T-helper 2 cell treated with Interferon-gamma antibody and Interleukin-4, amounts not matched to agents 5 μg/mL and 100 μg/mL, for 36 hours (primary cell): Measurements from ENCODE around the gene BRD3.

Source experiments
- DNase-seq: peaks from one replicate; pipeline ENCODE4 v3.0.0; 2021; ENCODE audit warnings: low spot score
- H3K27ac Mint-ChIP-seq: one replicate; pipeline ENCODE4 v1.8.0; 2021; ENCODE audit warnings: mild to moderate bottlenecking, mixed read lengths
- H3K27me3 Mint-ChIP-seq: one replicate; pipeline ENCODE4 v1.8.0; 2021; ENCODE audit warnings: low read depth, mixed read lengths
- H3K36me3 Mint-ChIP-seq: one replicate; pipeline ENCODE4 v1.8.0; 2021; ENCODE audit warnings: low read depth, mixed read lengths
- H3K4me1 Mint-ChIP-seq: one replicate; pipeline ENCODE4 v1.8.0; 2021; ENCODE audit warnings: low read depth, mixed read lengths
- H3K4me3 Mint-ChIP-seq: one replicate; pipeline ENCODE4 v1.8.0; 2022; ENCODE audit warnings: mild to moderate bottlenecking, moderate library complexity, mixed read lengths
- H3K9me3 Mint-ChIP-seq: one replicate; pipeline ENCODE4 v1.8.0; 2021; ENCODE audit warnings: mixed read lengths

BRD3 gene

DNA sequence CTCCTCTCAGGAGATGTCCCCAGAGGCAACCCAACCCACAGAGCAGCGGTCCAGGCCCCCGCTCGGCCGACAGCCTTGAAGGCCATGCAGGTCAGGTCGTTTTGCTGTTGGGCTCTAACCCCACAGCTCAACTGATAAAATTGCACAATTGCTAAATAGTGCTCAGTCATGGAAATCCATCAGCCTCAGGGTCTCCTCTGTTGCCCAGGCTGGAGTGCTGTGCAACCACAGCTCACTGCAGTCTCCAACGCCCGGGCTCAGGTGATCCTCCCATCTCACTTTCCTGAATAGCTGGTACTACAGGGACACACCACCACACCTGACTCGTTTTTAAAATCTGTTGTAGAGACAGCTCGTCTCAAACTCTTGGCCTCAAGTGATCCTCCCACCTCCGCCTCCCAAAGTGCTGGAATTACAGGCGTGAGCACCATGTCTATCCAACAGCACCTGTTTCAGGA lies 24.3 kb downstream of the BRD3 start:
- Mint-ChIP-seq H3K4me3 (no peak overlapping the region), H3K9me3 (no peaks in the 10 kb centered on the region), H3K27ac (no peak overlapping the region), H3K27me3 (no peaks in the 10 kb centered on the region), H3K4me1 (no peaks in the 10 kb centered on the region), H3K36me3 (peaks cover 23% of the 10 kb centered on the region)
- DNase-seq = no peak

DNA sequence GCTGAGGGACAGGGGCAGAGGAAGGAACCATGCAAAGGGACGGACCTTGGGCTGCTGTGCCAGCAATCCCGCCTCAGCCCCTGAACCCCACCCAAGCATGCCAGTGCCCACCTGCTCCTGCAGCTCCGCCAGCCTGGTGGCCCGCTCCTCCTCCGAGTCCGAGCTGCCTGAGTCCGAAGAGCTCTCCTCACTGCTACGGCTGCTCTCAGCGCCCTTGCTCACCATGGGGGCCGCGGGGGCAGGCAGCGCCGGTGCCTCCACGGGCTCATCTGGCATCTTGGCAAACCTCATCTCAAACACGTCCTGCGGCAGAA lies 26.2 kb downstream of the BRD3 start:
- Mint-ChIP-seq H3K4me3 (no peak overlapping the region), H3K27ac (no peak overlapping the region), H3K36me3 (peaks cover 34% of the 10 kb centered on the region), H3K27me3 (no peaks in the 10 kb centered on the region), H3K9me3 (no peaks in the 10 kb centered on the region), H3K4me1 (no peaks in the 10 kb centered on the region)
- DNase-seq = no peak

DNA sequence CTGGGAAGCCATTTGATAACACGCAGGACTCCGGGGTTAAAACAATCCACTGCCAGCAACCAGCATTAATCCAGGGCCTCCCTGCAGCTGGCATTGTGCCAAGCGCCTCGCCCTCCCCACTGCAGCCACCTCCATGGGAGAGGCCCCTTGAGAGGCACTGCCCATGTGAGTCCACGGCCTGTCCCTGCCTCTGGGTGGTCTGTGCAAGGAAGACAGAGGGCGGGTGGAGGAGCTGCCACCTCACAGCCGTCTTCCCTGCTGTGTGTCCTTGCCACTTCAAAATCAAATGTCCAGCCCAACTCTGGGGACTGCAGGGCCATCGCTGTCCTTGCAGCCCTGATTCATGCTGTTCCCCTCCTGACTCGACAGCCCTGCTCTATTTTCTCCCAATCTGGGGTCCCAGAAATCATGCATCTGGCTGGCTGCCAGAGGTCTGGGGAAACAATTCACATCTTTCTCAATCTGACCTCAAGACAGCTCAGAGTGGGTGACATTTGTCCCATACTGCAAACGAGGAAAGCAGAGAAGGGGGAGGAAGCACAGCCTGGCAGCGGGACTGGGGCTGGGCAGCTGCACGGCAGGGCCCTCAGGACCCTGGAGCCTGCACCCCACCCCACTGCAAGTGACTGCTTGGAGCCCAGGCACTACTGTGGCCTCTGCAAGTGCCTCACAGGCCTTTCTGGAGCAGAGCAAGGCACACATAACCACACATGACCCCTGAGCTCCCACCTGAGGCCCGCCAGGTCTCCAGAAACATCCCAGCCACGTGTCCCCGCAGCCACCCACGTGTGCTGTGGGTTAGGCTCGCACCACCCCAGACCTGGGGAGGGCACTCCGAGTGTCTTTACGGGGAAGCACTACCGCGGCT lies 26.8 kb downstream of the BRD3 start:
- no peaks in the 10 kb centered on the region for H3K27me3 Mint-ChIP-seq
- no peaks in the 10 kb centered on the region for H3K9me3 Mint-ChIP-seq
- no peaks in the 10 kb centered on the region for H3K4me1 Mint-ChIP-seq
- H3K27ac Mint-ChIP-seq = no peak overlapping the region
- H3K4me3 Mint-ChIP-seq = no peak overlapping the region
- peaks cover 37% of the 10 kb centered on the region for H3K36me3 Mint-ChIP-seq
- DNase-seq = no peak

DNA sequence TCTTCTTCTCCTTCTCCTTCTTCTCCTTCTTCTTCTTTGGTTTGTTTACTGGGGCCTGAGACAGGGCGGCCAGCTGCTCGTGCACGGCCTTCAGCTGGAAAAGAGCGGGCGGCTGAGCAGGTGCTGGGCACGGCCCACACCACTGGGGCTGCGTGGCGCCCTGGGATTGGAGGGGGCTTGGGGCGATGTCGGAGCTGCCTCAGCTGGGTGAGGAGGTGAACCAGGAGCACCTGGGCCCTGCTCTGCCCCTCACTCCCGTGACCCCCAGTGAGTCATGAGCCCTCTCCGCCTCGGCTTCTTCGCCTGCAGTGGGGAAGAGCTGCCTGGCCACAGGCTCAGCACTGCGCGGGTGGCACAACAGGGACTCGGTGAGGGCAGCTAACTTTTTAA lies 27.7 kb downstream of the BRD3 start:
- Mint-ChIP-seq H3K9me3 (no peaks in the 10 kb centered on the region), H3K4me1 (no peaks in the 10 kb centered on the region), H3K27ac (no peak overlapping the region), H3K4me3 (no peak overlapping the region), H3K27me3 (no peaks in the 10 kb centered on the region), H3K36me3 (peaks cover 42% of the 10 kb centered on the region)
- DNase-seq = no peak

DNA sequence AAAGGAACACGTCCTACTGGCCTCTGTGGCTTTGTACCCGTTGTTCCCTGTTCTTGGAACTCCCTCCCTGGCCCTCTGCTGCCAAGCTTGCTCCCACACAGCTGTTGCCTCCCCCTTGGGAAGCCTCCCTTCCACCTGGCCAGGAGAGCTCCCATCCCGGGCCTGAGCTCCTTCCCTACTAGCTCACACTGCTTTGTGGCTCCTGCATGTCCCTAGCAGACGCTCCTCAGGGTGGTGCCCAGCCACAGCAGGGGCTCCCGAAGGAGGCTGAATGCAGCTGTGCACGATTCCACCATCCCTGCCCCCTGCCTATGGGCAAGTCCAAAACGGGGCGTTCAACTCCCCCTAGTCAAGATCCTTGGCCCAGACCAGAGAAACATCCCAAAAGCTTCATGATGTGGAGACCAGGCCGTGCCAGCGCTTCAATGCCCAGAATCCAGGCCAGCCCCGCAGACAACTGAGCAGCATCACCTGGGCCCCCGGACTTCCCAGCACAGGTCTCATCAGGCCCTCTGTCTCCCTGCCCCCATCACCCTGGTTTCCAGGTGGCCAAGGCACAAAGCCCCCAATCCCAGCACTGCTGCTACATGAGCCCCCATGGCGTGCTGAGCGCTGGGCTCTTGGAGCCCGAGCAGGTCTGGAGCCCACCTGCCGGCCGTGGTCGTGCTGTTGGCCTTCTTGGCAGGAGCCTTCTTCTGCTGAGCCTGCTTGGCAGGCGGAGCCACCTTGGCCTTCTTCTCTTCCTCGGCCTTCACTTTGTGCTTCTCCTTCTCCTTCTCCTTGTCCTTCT lies 28.2 kb downstream of the BRD3 start:
- H3K4me1 Mint-ChIP-seq = no peaks in the 10 kb centered on the region
- no peak overlapping the region for H3K27ac Mint-ChIP-seq
- H3K36me3 Mint-ChIP-seq = peaks cover 45% of the 10 kb centered on the region
- H3K4me3 Mint-ChIP-seq = no peak overlapping the region
- no peak for DNase-seq
- no peaks in the 10 kb centered on the region for H3K9me3 Mint-ChIP-seq
- no peaks in the 10 kb centered on the region for H3K27me3 Mint-ChIP-seq

DNA sequence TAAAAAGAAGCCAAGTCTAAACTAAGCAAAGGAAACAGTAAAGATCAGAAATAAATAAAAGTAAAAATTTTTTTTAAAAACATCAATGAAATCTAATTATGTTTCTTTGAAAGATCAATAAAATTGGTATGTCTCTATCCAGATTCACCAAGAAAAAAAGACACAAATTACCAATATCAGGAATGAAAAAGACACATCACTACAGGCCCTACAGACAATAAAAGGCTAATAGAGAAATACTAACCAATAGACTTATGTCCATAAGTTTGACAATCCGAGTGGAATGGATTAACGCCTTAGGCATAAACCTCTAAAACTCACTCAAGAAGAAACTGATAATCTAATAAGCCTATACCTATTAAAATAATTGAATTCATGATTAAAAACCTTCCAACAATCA lies 30.2 kb downstream of the BRD3 start:
- peaks cover 52% of the 10 kb centered on the region for H3K36me3 Mint-ChIP-seq
- no peaks in the 10 kb centered on the region for H3K9me3 Mint-ChIP-seq
- no peak overlapping the region for H3K4me3 Mint-ChIP-seq
- no peaks in the 10 kb centered on the region for H3K27me3 Mint-ChIP-seq
- H3K27ac Mint-ChIP-seq = no peak overlapping the region
- H3K4me1 Mint-ChIP-seq = no peaks in the 10 kb centered on the region
- DNase-seq = no peak

DNA sequence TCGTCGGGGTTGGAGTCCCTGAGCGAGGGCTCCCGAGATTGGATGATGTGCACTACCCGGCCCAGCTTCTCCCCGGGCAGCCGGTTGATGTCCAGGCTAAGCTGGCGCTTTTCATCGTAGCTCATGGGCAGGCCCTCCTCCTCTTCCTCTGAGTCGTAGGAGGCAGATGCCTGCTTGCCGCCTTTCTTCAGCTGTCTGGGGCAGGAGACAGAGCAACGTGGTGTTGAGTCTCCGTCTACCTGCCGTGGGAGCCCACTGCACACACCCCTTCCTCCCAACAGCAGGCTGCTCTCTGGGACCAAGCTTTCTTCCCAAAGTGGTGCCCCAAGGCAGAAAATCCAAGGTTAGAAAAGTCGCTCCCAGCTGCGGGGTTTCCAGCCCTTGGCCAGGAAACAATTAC lies 31.7 kb downstream of the BRD3 start:
- H3K4me1 Mint-ChIP-seq = no peaks in the 10 kb centered on the region
- no peak for DNase-seq
- H3K9me3 Mint-ChIP-seq = no peaks in the 10 kb centered on the region
- H3K36me3 Mint-ChIP-seq = peaks cover 52% of the 10 kb centered on the region
- H3K27me3 Mint-ChIP-seq = no peaks in the 10 kb centered on the region
- H3K4me3 Mint-ChIP-seq = no peak overlapping the region
- no peak overlapping the region for H3K27ac Mint-ChIP-seq

DNA sequence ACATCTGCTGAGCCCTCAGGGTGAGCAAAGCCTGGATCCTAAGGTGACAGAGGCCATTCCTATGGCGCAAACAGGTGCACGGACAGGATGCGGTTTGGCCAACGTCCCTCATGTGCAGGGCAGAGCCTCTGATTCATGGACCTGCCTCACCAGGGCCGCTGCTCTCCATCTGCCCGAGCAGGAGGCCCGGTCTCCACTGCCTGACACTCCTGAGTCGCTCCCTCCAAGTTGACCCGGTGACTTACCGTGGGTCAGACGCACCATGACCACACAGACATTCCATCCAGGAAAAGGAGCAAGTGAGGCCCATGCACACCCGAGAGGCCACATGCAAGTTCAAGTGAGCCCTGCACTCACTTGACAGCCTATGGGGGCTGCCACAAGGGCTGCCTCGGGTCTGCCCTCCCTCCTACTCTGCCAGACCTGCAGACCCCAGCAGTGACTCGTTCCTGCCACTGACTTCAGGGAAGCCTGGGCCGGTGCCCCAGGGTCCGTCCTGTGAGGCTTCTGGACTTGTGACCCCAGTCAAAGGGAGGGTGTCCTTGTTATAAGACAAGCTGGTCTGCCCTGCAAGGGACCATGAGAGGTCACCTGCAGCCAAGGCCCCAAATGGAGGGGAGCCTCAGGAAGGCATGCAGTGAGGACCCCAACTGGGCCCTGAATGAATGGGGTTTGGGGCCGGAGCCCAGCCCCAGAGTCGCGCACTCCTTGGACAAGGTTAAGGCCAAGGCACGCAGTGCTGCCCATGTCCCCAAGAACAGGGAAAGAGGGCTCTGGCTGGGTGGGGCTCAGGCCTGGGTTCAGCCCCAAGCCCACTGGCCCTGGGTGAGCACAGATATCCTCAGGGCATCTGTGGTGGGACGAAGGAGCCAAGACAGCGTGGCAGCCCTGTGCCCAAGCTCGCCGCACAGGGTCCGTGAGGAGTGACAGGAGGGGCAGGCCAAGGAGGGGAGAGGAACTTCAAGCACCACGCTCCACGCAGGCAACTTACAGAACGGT lies 32.5 kb downstream of the BRD3 start:
- Mint-ChIP-seq H3K4me1 (no peaks in the 10 kb centered on the region), H3K36me3 (peaks cover 49% of the 10 kb centered on the region)

DNA sequence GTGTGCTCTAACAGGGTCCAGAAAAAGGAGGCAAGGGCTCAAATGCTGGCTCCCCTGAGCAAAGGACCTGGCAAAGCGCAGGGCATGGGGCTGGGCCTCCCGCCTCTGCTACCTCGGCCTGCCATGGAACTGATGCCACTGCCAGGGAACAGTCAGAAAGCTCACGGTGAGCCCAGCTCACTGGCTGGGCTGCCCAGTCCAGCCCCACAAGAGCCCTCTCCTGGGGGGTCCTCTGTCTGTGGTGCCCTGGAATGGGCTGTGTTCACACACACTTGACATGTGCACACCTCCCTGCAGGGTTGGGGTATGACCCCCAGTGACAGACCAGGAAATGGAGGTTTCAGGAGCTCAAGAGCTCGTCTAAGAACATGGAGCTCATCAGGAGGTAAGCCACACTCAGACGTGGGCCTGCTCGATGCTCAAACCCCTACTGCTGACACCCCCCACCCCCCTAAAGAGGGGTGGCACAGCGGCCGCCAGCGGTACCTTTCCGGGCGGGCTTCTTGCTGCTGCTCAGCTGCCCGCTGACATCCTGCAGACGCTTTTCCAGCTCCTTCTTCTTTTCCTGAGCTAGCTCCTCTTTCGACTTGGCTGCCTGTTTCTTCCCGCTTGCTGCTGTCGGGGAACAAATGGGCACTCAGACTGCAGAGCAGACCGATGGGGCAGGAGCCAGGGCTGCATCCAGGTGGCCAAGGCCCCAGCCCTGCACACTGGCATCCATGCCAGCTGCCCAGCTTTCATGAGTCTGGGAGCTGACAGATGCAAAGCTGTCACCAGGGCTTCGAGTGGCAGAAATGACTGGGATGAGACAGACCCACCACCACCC lies 33.4 kb downstream of the BRD3 start:
- Mint-ChIP-seq H3K4me1 (no peaks in the 10 kb centered on the region), H3K4me3 (no peak overlapping the region), H3K9me3 (no peaks in the 10 kb centered on the region), H3K27ac (no peak overlapping the region), H3K27me3 (no peaks in the 10 kb centered on the region), H3K36me3 (peaks cover 40% of the 10 kb centered on the region)
- DNase-seq = no peak

More for the DNA sequence above, 32.5 kb downstream of the BRD3 start:
- Mint-ChIP-seq H3K9me3 (no peaks in the 10 kb centered on the region), H3K27ac (no peak overlapping the region), H3K27me3 (no peaks in the 10 kb centered on the region), H3K4me3 (no peak overlapping the region)
- DNase-seq = no peak

DNA sequence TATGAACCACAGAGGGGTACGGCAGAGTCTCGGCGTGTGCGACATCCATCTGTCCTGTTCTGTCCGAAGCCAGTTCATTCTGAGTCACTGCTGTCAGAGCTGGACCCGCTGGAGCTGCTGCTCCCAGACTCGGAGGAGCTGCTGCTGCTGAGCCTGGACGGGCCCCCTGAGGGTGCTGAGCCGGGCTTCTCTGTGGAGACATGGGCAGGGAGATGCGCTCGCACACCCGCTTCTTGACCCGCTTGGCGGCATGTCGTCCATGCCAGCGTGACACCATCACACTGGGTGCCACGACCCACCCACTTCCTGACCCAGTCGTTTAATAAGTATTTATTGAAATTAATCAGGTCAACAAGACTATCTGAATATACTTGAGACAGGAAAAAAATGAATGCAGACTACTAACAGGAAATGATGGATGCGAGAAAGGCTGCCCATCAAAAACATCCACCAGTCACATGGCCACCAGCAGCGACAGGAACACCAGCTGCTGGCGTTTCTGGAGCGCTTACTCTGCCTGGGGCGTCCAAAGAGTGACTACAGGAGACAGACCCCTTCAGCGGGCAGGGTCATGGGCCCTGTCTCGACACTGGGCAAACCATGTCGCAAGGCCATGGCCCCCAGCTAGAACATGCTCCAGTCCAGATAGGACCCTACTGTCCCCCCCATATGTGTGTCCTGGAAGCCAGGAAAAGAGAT lies 34.2 kb downstream of the BRD3 start:
- H3K36me3 Mint-ChIP-seq = peaks cover 33% of the 10 kb centered on the region
- H3K4me1 Mint-ChIP-seq = no peaks in the 10 kb centered on the region
- H3K4me3 Mint-ChIP-seq = no peak overlapping the region
- no peaks in the 10 kb centered on the region for H3K9me3 Mint-ChIP-seq
- no peaks in the 10 kb centered on the region for H3K27me3 Mint-ChIP-seq
- H3K27ac Mint-ChIP-seq = no peak overlapping the region
- no peak for DNase-seq

DNA sequence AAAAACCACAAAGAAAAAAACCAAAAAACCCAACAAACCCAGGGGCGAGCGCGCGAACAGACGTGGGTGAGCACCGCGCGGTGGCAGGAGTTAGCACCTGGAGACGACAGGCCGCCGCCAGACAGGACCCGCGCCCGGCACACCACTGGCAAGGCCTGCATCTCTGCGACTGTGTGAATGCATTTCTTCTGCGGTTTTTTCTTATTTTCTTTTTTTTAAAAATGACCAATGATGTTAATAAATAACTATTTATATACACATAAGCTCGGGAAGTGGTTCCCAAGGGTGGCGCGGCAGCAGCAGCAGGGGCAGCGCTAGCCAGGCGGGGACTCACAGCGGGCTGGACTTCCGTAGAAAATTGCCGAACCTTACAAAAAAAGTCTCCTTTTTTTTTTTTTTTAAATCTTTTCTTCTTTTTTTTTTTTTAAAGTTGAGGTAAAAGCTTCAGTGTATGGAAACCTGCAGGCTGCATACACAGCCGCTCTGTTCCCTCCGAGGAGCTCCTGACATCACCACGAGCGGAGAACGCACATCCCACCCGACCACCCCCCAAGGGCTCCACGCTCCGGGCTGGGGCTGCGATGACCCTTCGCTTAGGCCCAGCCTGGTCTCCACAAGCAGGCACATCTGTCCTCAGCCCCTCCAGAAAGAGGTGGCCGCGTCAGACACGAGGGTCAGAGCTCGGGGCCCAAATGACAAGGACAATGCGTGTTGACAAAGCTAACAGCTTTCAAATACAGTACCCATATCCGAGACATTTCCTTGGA lies 35.2 kb downstream of the BRD3 start:
- Mint-ChIP-seq H3K36me3 (peaks cover 24% of the 10 kb centered on the region), H3K9me3 (no peaks in the 10 kb centered on the region), H3K4me1 (no peaks in the 10 kb centered on the region), H3K27me3 (no peaks in the 10 kb centered on the region), H3K27ac (no peak overlapping the region), H3K4me3 (no peak overlapping the region)
- no peak for DNase-seq

DNA sequence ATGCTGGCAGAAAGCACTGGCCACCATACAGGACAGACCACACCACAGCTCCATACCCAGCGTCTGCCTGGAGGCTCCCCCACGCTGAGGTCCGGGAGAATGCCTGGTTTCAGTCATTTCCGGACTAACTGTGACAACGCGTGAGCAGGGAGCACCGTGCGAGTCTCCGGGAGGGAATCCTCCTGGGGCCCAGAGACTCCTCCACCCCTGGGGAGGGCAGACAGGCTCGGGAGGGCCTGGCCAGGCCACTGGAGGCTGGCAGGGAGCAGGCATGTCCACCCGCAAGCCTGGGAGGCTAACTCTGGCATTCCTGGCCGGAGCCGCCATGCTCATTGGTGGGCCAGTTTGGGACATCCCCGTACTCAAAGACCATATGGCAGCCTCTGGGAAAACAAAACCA lies 36.0 kb downstream of the BRD3 start:
- Mint-ChIP-seq H3K36me3 (peaks cover 20% of the 10 kb centered on the region), H3K27ac (no peak overlapping the region)
- no peak for DNase-seq

More for the DNA sequence above, 36.0 kb downstream of the BRD3 start:
- Mint-ChIP-seq H3K27me3 (no peaks in the 10 kb centered on the region), H3K9me3 (no peaks in the 10 kb centered on the region), H3K4me1 (peaks cover 2% of the 10 kb centered on the region), H3K4me3 (no peak overlapping the region)
